K562 (cell line): ENCODE measurements around the gene CCR2.

Source experiments
- CHCHD3 ChIP-seq: fragments of 250-450 bp; sonication (Bioruptor Pico); IDR thresholded peaks from 2 replicates; pipeline ENCODE4 v2.1.2; 2022; ENCODE audit warnings: mild to moderate bottlenecking
- CTCF ChIP-seq, 3 experiments: IDR thresholded peaks in 2 of 3; conservative IDR thresholded peaks in 1 of 3; 2 replicates each; pipeline ENCODE4 v1.5.1; 2011 to 2012; ENCODE audit warnings: low read length in 3 of 3, mild to moderate bottlenecking in 3 of 3, control low read depth in 2 of 3, improper control_type of control experiment in 1 of 3, inconsistent platforms in 1 of 3, low read depth in 1 of 3, mixed read lengths in 1 of 3, moderate library complexity in 1 of 3; ENCODE audit not compliant: insufficient read depth in 2 of 3
- EZH2 ChIP-seq: IDR thresholded peaks from 2 replicates; pipeline ENCODE4 v1.6.1; 2012; ENCODE audit warnings: low read depth, mild to moderate bottlenecking, inconsistent platforms, low read length, borderline replicate concordance
- GATA2 ChIP-seq: sonication (generic); formaldehyde crosslinking; IDR thresholded peaks from 2 replicates; pipeline ENCODE4 v1.4.0; 2020; ENCODE audit warnings: mild to moderate bottlenecking, missing genetic modification reagents
- NFATC3 ChIP-seq: fragments of 450-650 bp; IDR thresholded peaks from 2 replicates; pipeline ENCODE4 v1.6.1; 2017; ENCODE audit warnings: mild to moderate bottlenecking
- ZBTB40 ChIP-seq, 2 experiments: fragments of 450-650 bp in 1 of 2; sonication (generic) in 1 of 2; formaldehyde crosslinking in 1 of 2; IDR thresholded peaks; 2 replicates each; pipeline versions ENCODE4 v1.7.1 to v1.9.0; 2016 to 2022; ENCODE audit warnings: inconsistent platforms in 1 of 2, mild to moderate bottlenecking in 1 of 2, missing genetic modification reagents in 1 of 2
- ZMIZ1 ChIP-seq, 2 experiments: fragments of 150-350 bp in 1 of 2; IDR thresholded peaks; 2 replicates each; pipeline ENCODE4 v1.6.1; 2012 to 2016; ENCODE audit warnings: low read depth in 2 of 2, low read length in 2 of 2, mild to moderate bottlenecking in 1 of 2, moderate library complexity in 1 of 2

GRCh38 chr3:46334741-46335478 lies 19.0 kb upstream of the CCR2 start:
- TF ChIP-seq NFATC3 (no peak), CTCF (IDR thresholded peaks at IDR 0.05 in 2 of 3, conservative IDR thresholded peaks at IDR 0.05 in 1 of 3; ENCODE audit: insufficient read depth in 2 of 3, low read depth in 1 of 3, low read length in 3 of 3) (no peak), ZBTB40 (IDR thresholded peaks at IDR 0.05) (no peak), ZBTB40 (CRISPR knock-in tag; IDR thresholded peaks at IDR 0.05) (no peak), CHCHD3 (CRISPR knock-in tag) (no peak), ZMIZ1 (IDR thresholded peaks at IDR 0.05; ENCODE audit: low read depth in 2 of 2, low read length in 2 of 2) (no peak), GATA2 (CRISPR knock-in tag) (no peak), EZH2 (no peak)
